GM15510 (cell line): ENCODE data around the gene FOXK2.

ENCODE experiments used
- POLR2A ChIP-seq: IDR thresholded peaks from 3 replicates; pipeline ENCODE4 v1.6.1; 2011; ENCODE audit warnings: borderline replicate concordance; ENCODE audit not compliant: insufficient read length; ENCODE audit errors: extremely low read depth

Gene FOXK2

DNA sequence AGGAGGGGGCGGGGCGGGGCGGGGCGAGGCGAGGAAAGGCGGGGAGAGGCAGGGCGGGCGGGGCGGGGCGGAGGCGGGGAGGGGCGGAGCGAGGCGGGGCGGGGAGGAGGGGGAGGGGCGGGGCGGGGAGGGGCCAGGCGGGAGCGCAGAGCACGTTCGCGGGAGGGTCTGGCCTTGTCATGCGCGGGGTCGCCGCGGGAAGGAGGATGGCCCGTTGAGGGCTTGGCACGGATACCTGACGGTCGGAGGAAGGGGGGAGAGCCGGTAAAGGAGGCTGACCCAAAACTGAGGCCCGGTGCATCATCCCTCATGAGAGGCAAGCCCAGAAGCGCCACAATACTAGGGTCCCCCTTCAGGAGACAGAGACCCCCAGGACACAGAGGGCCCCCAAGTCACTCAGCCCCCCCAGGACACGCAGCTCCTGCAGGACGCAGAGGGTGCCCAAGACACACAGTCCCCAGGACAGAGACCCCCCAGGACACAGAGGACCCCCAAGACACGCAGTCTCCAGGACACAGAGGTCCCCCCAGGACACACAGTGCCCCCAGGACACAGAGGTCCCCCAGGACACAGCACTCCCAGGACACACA, 129.3 kb downstream of the FOXK2 start:
- no peak for TF ChIP-seq POLR2A

DNA sequence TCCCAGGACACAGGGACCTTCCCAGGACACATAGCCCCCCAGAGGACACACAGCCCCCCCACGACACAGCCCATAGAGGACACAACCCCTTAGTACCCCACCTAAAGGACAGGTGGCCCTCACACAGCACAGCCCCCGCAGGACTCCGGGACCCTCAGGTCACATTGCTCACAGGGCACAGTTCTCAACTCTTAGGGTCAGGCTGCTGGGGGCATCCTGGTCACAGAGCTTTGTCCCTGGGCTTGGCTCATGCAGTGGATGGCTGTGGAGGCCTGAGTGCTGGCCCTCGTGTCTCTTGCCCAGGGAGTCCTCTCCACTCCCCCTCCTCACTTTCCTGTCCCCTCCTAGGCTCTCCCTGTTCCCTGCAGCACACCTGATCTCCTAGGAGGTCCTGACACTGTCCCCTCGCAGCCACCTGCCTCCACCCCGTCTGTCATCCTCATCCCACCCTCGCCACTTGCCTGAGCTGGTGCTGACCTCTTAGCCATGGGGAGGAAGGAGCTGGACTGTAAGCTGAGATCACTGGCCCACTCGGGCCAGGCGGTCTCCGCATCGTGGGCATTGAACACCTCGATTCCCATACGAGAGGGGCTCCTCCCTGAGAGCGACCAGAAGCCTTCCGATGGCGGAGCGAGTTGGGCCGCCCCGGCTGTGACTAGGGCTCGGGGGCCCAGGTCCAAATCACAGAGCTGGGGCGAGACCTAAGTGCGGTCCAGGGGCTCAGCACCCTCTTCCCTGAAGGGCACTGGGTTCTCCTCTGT, 130.1 kb downstream of the FOXK2 start:
- TF ChIP-seq POLR2A = no peak

DNA sequence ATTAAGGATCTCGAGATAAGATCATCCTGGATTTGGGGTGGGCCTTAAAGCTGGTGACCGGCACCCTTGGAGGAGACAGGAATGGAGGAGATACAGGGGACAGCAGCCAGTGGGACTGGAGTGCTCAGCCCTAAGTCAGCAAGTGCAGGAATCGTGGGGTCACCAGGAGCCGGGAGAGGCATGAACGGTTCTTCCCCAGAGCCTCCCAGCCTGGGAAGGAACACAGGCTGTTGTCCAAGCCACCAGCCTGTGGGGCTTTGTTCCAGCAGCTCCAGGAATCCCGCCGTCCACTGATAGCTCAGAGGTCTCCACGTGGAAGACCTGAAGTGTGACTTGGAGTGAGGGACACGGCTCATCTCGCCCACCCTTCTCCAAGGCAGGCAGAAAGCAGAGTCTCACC, 131.2 kb downstream of the FOXK2 start:
- no peak for TF ChIP-seq POLR2A

DNA sequence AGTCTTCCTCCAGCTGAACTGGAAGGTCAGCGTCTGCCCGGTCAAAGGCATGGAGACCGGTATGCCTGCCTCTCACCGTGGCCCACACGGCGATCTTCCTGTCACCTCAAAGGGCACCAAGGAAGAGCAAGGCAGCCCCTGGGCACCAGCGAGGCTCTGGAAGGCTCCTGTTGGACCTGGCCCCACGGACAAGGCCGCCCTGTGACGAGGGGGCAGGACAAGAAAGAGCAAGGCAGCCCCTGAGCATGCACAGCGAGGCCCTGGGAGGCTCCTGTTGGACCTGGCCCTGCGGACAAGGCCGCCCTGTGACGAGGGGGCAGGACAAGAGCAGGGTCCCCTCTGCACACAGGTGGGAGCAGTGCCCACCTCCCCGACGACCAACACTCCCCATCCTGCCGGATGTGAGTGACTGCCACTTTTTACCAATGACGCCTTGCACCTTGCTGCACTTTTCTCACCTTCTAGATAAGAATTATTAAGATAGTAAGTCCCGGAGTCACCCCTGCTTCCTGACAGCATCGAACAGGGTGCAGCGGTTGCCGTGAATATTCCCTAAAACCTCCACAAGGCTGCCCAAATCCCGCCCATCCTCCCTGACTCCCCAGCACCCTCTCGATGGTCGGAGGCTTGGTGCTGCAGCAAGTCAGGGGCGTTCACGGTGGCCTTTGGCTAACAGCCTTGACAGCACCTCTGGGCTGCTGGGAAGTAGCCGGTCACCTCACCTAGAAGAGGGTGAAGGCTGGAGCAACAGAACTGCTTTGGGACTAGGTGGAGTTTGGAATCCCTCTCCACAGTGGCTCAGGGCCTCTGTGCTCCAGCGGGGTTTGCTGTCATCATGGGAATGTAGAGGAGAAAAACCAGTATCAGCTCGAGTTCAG, 134.4 kb downstream of the FOXK2 start:
- TF ChIP-seq POLR2A = no peak
